Natural killer cell (primary cell): Measurements from ENCODE around the gene OR10G3. TPM values are rescaled to one million over a fixed set of nuclear protein-coding genes. Genes with fewer than 3 reads are reported as not detected.

Experiments
- ATAC-seq, 3 donors: fragments of 150-1000 bp in 2 of 3; fragments of 200-7000 bp in 1 of 3; cut with Tn5 transposase; 1 replicate in 1 of 3; 2 replicates in 2 of 3; pipeline ENCODE4 v1.10.0; 2021; ENCODE audit warnings: mild to moderate bottlenecking in 2 of 3, moderate library complexity in 2 of 3
- DNase-seq, 2 donors: peaks; one replicate each; pipeline versions ENCODE4 v3.0.0 to v3.0.0-alpha.2; 2013 to 2021; ENCODE audit warnings: mixed read lengths in 1 of 2
- H3K27ac ChIP-seq: one replicate; pipeline ENCODE4 v1.5.1; 2013; ENCODE audit warnings: mild to moderate bottlenecking, low read length
- H3K27me3 ChIP-seq: one replicate; pipeline ENCODE4 v1.6.1; 2013; ENCODE audit warnings: low read length; ENCODE audit not compliant: control insufficient read depth, insufficient read depth
- H3K36me3 ChIP-seq: one replicate; pipeline ENCODE4 v1.6.1; 2013; ENCODE audit warnings: low read length; ENCODE audit not compliant: control insufficient read depth, insufficient read depth
- H3K4me1 ChIP-seq: one replicate; pipeline ENCODE4 v1.6.1; 2013; ENCODE audit warnings: low read length; ENCODE audit not compliant: control insufficient read depth, insufficient read depth
- H3K4me3 ChIP-seq: one replicate; pipeline ENCODE4 v1.5.1; 2013; ENCODE audit warnings: low read length
- H3K9me3 ChIP-seq: one replicate; pipeline ENCODE4 v1.6.1; 2013; ENCODE audit warnings: low read length; ENCODE audit not compliant: control insufficient read depth, insufficient read depth
- H3K27ac Mint-ChIP-seq, 2 donors: one replicate each; pipeline ENCODE4 v1.8.0; 2022; ENCODE audit warnings: mild to moderate bottlenecking in 2 of 2, mixed read lengths in 2 of 2, moderate library complexity in 1 of 2
- H3K27me3 Mint-ChIP-seq, 2 donors: one replicate each; pipeline ENCODE4 v1.8.0; 2022; ENCODE audit warnings: low read depth in 2 of 2, mixed read lengths in 2 of 2
- H3K36me3 Mint-ChIP-seq: one replicate; pipeline ENCODE4 v1.8.0; 2022; ENCODE audit warnings: mixed read lengths
- H3K4me1 Mint-ChIP-seq, 2 donors: one replicate each; pipeline ENCODE4 v1.8.0; 2022; ENCODE audit warnings: mixed read lengths in 2 of 2
- H3K4me3 Mint-ChIP-seq: one replicate; pipeline ENCODE4 v1.8.0; 2022; ENCODE audit warnings: mild to moderate bottlenecking, moderate library complexity, mixed read lengths
- H3K9me3 Mint-ChIP-seq, 2 donors: one replicate each; pipeline ENCODE4 v1.8.0; 2022; ENCODE audit warnings: mixed read lengths in 2 of 2
- CTCF ChIP-seq: fragments of 200-600 bp; IDR thresholded peaks from one replicate; pipeline ENCODE4 v1.8.0; 2022; ENCODE audit warnings: antibody characterized with exemption
- WGBS: methylation state at CpG from one replicate; pipeline ENCODE4 v1.1.7; 2013; ENCODE audit warnings: missing lambda C conversion rate; ENCODE audit not compliant: insufficient coverage; 5-methylcytosine and 5-hydroxymethylcytosine counted together
- intact Hi-C: fragments of 100-400 bp; cut with micrococcal nuclease; formaldehyde crosslinking; loops from one replicate; pipeline ENCODE4 v1.14.2; 2022
- total RNA-seq, 4 donors: library from RNA; stranded (reverse); fragments of 120-200 nt in 1 of 4; gene quantifications; one replicate each; pipeline versions ENCODE4 v1.2.3 to v1.2.4, GENCODE V29; 2013 to 2022

OR10G3 gene
- total RNA-seq, 3 donors from 2014 or later (not counting 1 experiment from before 2014, with no cell fraction given): not detected

- Mint-ChIP-seq H3K9me3 (no peaks in the 10 kb centered on the region), H3K27ac (peak overlapping the region in 1 of 2 donors; percentile 75), H3K27me3 (no peaks in the 10 kb centered on the region), H3K36me3 (no peaks in the 10 kb centered on the region), H3K4me3 (peak overlapping the region; percentile 86), H3K4me1 (peaks cover 13 to 19% of the 10 kb centered on the region in 2 donors)
- H3K4me1 ChIP-seq: peaks cover 19% of the 10 kb centered on the region
- H3K27ac ChIP-seq: no peak overlapping the region
- no peaks in the 10 kb centered on the region for H3K36me3 ChIP-seq
- intact Hi-C loops: no loop called here
- no peaks in the 10 kb centered on the region for H3K27me3 ChIP-seq
- TF ChIP-seq CTCF: no peak
- no peaks in the 10 kb centered on the region for H3K9me3 ChIP-seq
- WGBS: 93% methylated on average over 18 of the region's 18 CpGs
- ATAC-seq: no peak
- H3K4me3 ChIP-seq: no peak overlapping the region
- DNase-seq: no peak
Measured at GRCh38 chr14:21524575-21525490, 55.0 kb downstream of the OR10G3 start.

- Mint-ChIP-seq H3K27ac (no peak overlapping the region), H3K27me3 (peaks cover 0 to 5% of the 10 kb centered on the region in 2 donors), H3K9me3 (no peaks in the 10 kb centered on the region), H3K4me3 (no peak overlapping the region), H3K36me3 (no peaks in the 10 kb centered on the region), H3K4me1 (peaks cover 13 to 19% of the 10 kb centered on the region in 2 donors)
- intact Hi-C loops: no loop called here
- Histone ChIP-seq H3K27ac (no peak overlapping the region), H3K27me3 (no peaks in the 10 kb centered on the region), H3K4me1 (peaks cover 19% of the 10 kb centered on the region), H3K4me3 (no peak overlapping the region), H3K36me3 (no peaks in the 10 kb centered on the region), H3K9me3 (no peaks in the 10 kb centered on the region)
- DNase-seq: no peak
- no peak for ATAC-seq
- TF ChIP-seq CTCF: no peak
- WGBS: 78% methylated on average over 7 of the region's 7 CpGs
Measured at GRCh38 chr14:21523203-21523602, 56.7 kb downstream of the OR10G3 start.

GRCh38 chr14:21521501-21521900, 58.4 kb downstream of the OR10G3 start:
- intact Hi-C loops: no loop called here
- no peak overlapping the region for H3K27ac ChIP-seq

More at GRCh38 chr14:21521501-21521900, 58.4 kb downstream of the OR10G3 start:
- H3K27me3 Mint-ChIP-seq: peaks cover 0 to 5% of the 10 kb centered on the region in 2 donors
- H3K9me3 Mint-ChIP-seq: no peaks in the 10 kb centered on the region
- H3K36me3 Mint-ChIP-seq: no peaks in the 10 kb centered on the region
- Histone ChIP-seq H3K36me3 (no peaks in the 10 kb centered on the region), H3K9me3 (no peaks in the 10 kb centered on the region), H3K4me1 (peaks cover 12% of the 10 kb centered on the region), H3K4me3 (no peak overlapping the region), H3K27me3 (no peaks in the 10 kb centered on the region)
- H3K4me3 Mint-ChIP-seq: no peak overlapping the region
- WGBS: 90% methylated on average over 2 of the region's 2 CpGs
- ATAC-seq (no peak), DNase-seq (no peak)
- TF ChIP-seq CTCF: no peak
- H3K27ac Mint-ChIP-seq: no peak overlapping the region
- peaks cover 5 to 9% of the 10 kb centered on the region in 2 donors for H3K4me1 Mint-ChIP-seq
